ENCODE data around the gene OR3A2. TPM values are rescaled to one million over a fixed set of nuclear protein-coding genes. Genes with fewer than 3 reads are reported as not detected.
"Not testable (repeated sequence)": the region's sequence is repeated elsewhere in the genome, so short reads cannot be mapped to it uniquely, and the experiment has no call there.

The OR3A2 gene
- total RNA-seq, 1 experiment from 2014 or later: not detected

DNA sequence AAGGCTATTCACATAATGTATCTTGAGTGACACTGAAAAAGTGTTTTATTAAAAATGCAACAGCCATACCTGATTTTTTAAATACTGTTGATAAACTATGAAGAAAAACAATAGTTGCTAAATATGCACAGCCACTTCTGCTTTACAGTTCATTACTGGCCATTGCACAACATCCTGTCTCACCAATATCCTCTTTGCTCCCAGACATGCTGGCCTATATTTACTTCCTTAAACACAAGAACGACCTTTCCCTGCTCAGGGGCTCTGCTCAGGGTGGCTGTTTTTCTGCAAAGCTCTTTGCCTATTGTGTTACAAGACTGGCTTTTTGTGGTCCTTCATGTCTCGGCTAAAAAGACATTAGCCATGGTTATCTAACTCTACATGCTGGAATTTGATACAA lies 147.4 kb downstream of the OR3A2 start:
- H3K9me3 ChIP-seq (ENCODE audit: low read depth, low read length, poor library complexity, severe bottlenecking); BruUV-seq (replicated peaks); H3K36me3 ChIP-seq (ENCODE audit: insufficient read depth, low read length, poor library complexity, severe bottlenecking); H3K27me3 ChIP-seq (replicated peaks; ENCODE audit: insufficient read depth, low read depth, low read length, poor library complexity); DNase-seq (ENCODE audit: low spot score); intact Hi-C loops (cut with micrococcal nuclease; ENCODE audit: unreplicated experiment); H3K4me3 ChIP-seq (ENCODE audit: low read depth, low read length, poor library complexity, severe bottlenecking); POLR2A ChIA-PET (ENCODE audit: low non-redundant PET); H3K27ac ChIP-seq (ENCODE audit: low read depth, low read length, poor library complexity, severe bottlenecking); CTCF ChIA-PET; H3K4me1 ChIP-seq (ENCODE audit: insufficient read depth, low read length, poor library complexity, severe bottlenecking): not testable (repeated sequence)

DNA sequence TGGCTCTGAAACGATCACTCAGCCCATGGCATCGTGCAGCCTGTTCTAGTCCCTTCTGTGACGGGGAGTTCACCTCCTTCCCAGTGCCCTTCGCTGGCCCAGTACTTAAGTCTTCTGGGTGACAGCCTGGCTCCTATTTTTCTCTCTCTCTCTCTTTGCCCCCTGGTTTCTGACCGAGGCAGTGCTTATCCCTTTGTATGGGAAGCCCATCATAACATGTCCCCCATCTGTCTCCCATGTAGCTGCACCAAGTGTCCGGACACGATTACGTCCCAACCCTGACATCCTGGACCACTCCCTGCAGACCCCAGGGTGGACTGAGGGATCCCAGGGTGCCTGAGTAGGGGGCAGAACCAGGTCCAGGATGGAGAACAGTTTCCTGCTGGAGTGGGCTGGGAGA lies 153.8 kb downstream of the OR3A2 start:
- DNase-seq (ENCODE audit: low spot score); H3K4me3 ChIP-seq (ENCODE audit: low read depth, low read length, poor library complexity, severe bottlenecking); H3K27me3 ChIP-seq (replicated peaks; ENCODE audit: insufficient read depth, low read depth, low read length, poor library complexity); H3K36me3 ChIP-seq (ENCODE audit: insufficient read depth, low read length, poor library complexity, severe bottlenecking); H3K4me1 ChIP-seq (ENCODE audit: insufficient read depth, low read length, poor library complexity, severe bottlenecking); BruUV-seq (replicated peaks); POLR2A ChIA-PET (ENCODE audit: low non-redundant PET); intact Hi-C loops (cut with micrococcal nuclease; ENCODE audit: unreplicated experiment); CTCF ChIA-PET; H3K9me3 ChIP-seq (ENCODE audit: low read depth, low read length, poor library complexity, severe bottlenecking); H3K27ac ChIP-seq (ENCODE audit: low read depth, low read length, poor library complexity, severe bottlenecking): not testable (repeated sequence)

Other genes with a start within 250 kb of the OR3A2 start
- not detected in 2 replicates for gene OR1A2, start 188.8 kb downstream of the OR3A2 start, total RNA-seq (2021)
- gene OR1A1, start 178.6 kb downstream of the OR3A2 start, total RNA-seq (2021): not detected in 2 replicates
- not detected in 2 replicates for gene OR3A1, start 87.9 kb downstream of the OR3A2 start, total RNA-seq (2021)
- gene OR1E1, start 12.1 kb upstream of the OR3A2 start, total RNA-seq (2021): not detected in 2 replicates
- gene OR3A3, start 25.1 kb upstream of the OR3A2 start, total RNA-seq (2021): not detected in 2 replicates
- not detected in 2 replicates for gene OR1E2, start 47.5 kb upstream of the OR3A2 start, total RNA-seq (2021)
- not detected in 2 replicates for gene SPATA22, start 85.5 kb upstream of the OR3A2 start, total RNA-seq (2021)
- not detected in 2 replicates for gene ASPA, start 89.7 kb upstream of the OR3A2 start, total RNA-seq (2021)
- gene TRPV3, start 171.5 kb upstream of the OR3A2 start, total RNA-seq (2021): 0.13 and 0.24 TPM in 2 replicates
- 1.0 and 1.9 TPM in 2 replicates for gene TRPV1, start 223.1 kb upstream of the OR3A2 start, total RNA-seq (2021)
- 20.0 and 22.2 TPM in 2 replicates for gene SHPK, start 249.9 kb upstream of the OR3A2 start, total RNA-seq (2021)